ENCODE results near the gene ABHD15.

- TF ChIP-seq, protein P1, sequence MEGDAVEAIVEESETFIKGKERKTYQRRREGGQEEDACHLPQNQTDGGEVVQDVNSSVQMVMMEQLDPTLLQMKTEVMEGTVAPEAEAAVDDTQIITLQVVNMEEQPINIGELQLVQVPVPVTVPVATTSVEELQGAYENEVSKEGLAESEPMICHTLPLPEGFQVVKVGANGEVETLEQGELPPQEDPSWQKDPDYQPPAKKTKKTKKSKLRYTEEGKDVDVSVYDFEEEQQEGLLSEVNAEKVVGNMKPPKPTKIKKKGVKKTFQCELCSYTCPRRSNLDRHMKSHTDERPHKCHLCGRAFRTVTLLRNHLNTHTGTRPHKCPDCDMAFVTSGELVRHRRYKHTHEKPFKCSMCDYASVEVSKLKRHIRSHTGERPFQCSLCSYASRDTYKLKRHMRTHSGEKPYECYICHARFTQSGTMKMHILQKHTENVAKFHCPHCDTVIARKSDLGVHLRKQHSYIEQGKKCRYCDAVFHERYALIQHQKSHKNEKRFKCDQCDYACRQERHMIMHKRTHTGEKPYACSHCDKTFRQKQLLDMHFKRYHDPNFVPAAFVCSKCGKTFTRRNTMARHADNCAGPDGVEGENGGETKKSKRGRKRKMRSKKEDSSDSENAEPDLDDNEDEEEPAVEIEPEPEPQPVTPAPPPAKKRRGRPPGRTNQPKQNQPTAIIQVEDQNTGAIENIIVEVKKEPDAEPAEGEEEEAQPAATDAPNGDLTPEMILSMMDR (IDR thresholded peaks at IDR 0.05; ENCODE audit: extremely low read depth in 1 of 2, insufficient read depth in 1 of 2, low read depth in 1 of 2, low read length in 2 of 2) = no peak
- no peak for TF ChIP-seq POLR2AphosphoS5 (IDR thresholded peaks at IDR 0.05; ENCODE audit: insufficient read depth, low read depth, low read length)
- no peak for TF ChIP-seq POLR2A (IDR thresholded peaks at IDR 0.05; ENCODE audit: low read depth, low read length)
- TF ChIP-seq EZH2 (IDR thresholded peaks at IDR 0.05; ENCODE audit: borderline replicate concordance, low read depth, low read length, severe bottlenecking) = no peak
- TF ChIP-seq FOS (IDR thresholded peaks at IDR 0.05; ENCODE audit: borderline replicate concordance, insufficient read depth, low read length) = no peak
- TF ChIP-seq, protein P2, sequence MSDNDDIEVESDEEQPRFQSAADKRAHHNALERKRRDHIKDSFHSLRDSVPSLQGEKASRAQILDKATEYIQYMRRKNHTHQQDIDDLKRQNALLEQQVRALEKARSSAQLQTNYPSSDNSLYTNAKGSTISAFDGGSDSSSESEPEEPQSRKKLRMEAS (IDR thresholded peaks at IDR 0.05; ENCODE audit: insufficient read depth, insufficient read length) = no peak
- TF ChIP-seq MYC (IDR thresholded peaks at IDR 0.05; ENCODE audit: low read depth, low read length) = no peak
Measured at GRCh38 chr17:29613856-29614255, 47.0 kb upstream of the ABHD15 start.

Measured in endothelial cell of umbilical vein (primary cell).